HEK293 (cell line): ENCODE results near the gene MAST2.
A peak's percentile ranks its signal among the peaks of the same experiment; 100 is the strongest.

Source experiments
- CTCF ChIA-PET: fragments of 350-600 bp; formaldehyde crosslinking; extraction: SDS; loops from one replicate; lab custom pipeline; 2021; ENCODE audit warnings: antibody characterized with exemption; lab: Yijun Ruan, JAX
- POLR2A ChIA-PET: fragments of 300-600 bp; formaldehyde crosslinking; extraction: SDS; loops from one replicate; lab custom pipeline; 2020; ENCODE audit warnings: antibody characterized with exemption, inconsistent platforms; lab: Yijun Ruan, JAX
- H3K27ac ChIP-seq: fragments of 200-500 bp; sonication (Bioruptor generic); 2 replicates; pipeline ENCODE4 v1.5.1; 2014; ENCODE audit warnings: low read depth, low read length, control low read depth, inconsistent platforms; ENCODE audit errors: extremely low read depth
- H3K36me3 ChIP-seq, 2 experiments: fragments of 200-500 bp in 1 of 2; sonication (Bioruptor generic) in 1 of 2; 1 replicate in 1 of 2; 2 replicates in 1 of 2; pipeline ENCODE4 v1.5.1; 2014 to 2017; ENCODE audit warnings: inconsistent platforms in 2 of 2, low read length in 2 of 2; ENCODE audit not compliant: control insufficient read depth in 2 of 2, insufficient read depth in 1 of 2
- H3K4me1 ChIP-seq: fragments of 200-500 bp; sonication (Bioruptor generic); 2 replicates; pipeline ENCODE4 v1.5.1; 2014; ENCODE audit warnings: mild to moderate bottlenecking, low read length, inconsistent platforms; ENCODE audit not compliant: control insufficient read depth, insufficient read depth
- H3K4me3 ChIP-seq: 2 replicates; pipeline ENCODE4 v1.5.1; 2011; ENCODE audit warnings: low read depth, mild to moderate bottlenecking, control low read depth, low read length, moderate library complexity
- H3K9me3 ChIP-seq: fragments of 200-500 bp; sonication (Bioruptor generic); 2 replicates; pipeline ENCODE4 v1.5.1; 2014; ENCODE audit warnings: low read depth, low read length, inconsistent platforms; ENCODE audit not compliant: control insufficient read depth, insufficient read depth
- ATF2 ChIP-seq: fragments of 450-650 bp; formaldehyde crosslinking; IDR thresholded peaks from 2 replicates; pipeline ENCODE4 v1.5.1; 2016; ENCODE audit warnings: missing biosample characterization, missing genetic modification characterization, low read depth
- FEZF1 ChIP-seq: fragments of 450-650 bp; formaldehyde crosslinking; IDR thresholded peaks from 2 replicates; pipeline ENCODE4 v1.5.1; 2016; ENCODE audit warnings: missing biosample characterization, missing genetic modification characterization
- OSR2 ChIP-seq: fragments of 450-650 bp; formaldehyde crosslinking; IDR thresholded peaks from 2 replicates; pipeline ENCODE4 v1.5.1; 2016; ENCODE audit warnings: missing biosample characterization, missing genetic modification characterization
- TCF7L2 ChIP-seq: IDR thresholded peaks from 2 replicates; pipeline ENCODE4 v1.6.1; 2011; ENCODE audit warnings: low read depth, mild to moderate bottlenecking, inconsistent platforms, low read length, moderate library complexity, borderline replicate concordance
- ZBTB17 ChIP-seq: fragments of 450-650 bp; formaldehyde crosslinking; IDR thresholded peaks from 2 replicates; pipeline ENCODE4 v1.5.1; 2016; ENCODE audit warnings: missing biosample characterization, missing genetic modification characterization
- ZBTB21 ChIP-seq: fragments of 450-650 bp; formaldehyde crosslinking; IDR thresholded peaks from 2 replicates; pipeline ENCODE4 v1.5.1; 2017; ENCODE audit warnings: missing biosample characterization, missing genetic modification characterization
- ZBTB48 ChIP-seq: fragments of 450-650 bp; formaldehyde crosslinking; IDR thresholded peaks from 2 replicates; pipeline ENCODE4 v1.5.1; 2016; ENCODE audit warnings: missing biosample characterization, missing genetic modification characterization
- ZFP3 ChIP-seq: fragments of 450-650 bp; formaldehyde crosslinking; IDR thresholded peaks from 2 replicates; pipeline ENCODE4 v1.5.1; 2016; ENCODE audit warnings: low read depth, missing biosample characterization, missing genetic modification characterization
- ZNF16 ChIP-seq: fragments of 450-650 bp; formaldehyde crosslinking; IDR thresholded peaks from 2 replicates; pipeline ENCODE4 v1.5.1; 2016; ENCODE audit warnings: low read depth, missing biosample characterization, missing genetic modification characterization
- ZNF174 ChIP-seq: fragments of 450-650 bp; formaldehyde crosslinking; IDR thresholded peaks from 2 replicates; pipeline ENCODE4 v1.5.0; 2017; ENCODE audit warnings: missing biosample characterization, mild to moderate bottlenecking, missing genetic modification characterization
- ZNF2 ChIP-seq: fragments of 450-650 bp; formaldehyde crosslinking; IDR thresholded peaks from 2 replicates; pipeline ENCODE4 v1.5.1; 2016; ENCODE audit warnings: missing biosample characterization, missing genetic modification characterization
- ZNF248 ChIP-seq: fragments of 450-650 bp; formaldehyde crosslinking; IDR thresholded peaks from 2 replicates; pipeline ENCODE4 v1.5.1; 2017; ENCODE audit warnings: missing biosample characterization, missing genetic modification characterization
- ZNF350 ChIP-seq: fragments of 450-650 bp; formaldehyde crosslinking; IDR thresholded peaks from 2 replicates; pipeline ENCODE4 v1.5.0; 2017; ENCODE audit warnings: missing biosample characterization, mild to moderate bottlenecking, missing genetic modification characterization
- ZNF548 ChIP-seq: fragments of 450-650 bp; formaldehyde crosslinking; IDR thresholded peaks from 2 replicates; pipeline ENCODE4 v1.5.1; 2016; ENCODE audit warnings: missing biosample characterization, missing genetic modification characterization
- ZNF555 ChIP-seq: fragments of 450-650 bp; formaldehyde crosslinking; conservative IDR thresholded peaks from 2 replicates; pipeline ENCODE4 v1.5.1; 2017; ENCODE audit warnings: missing biosample characterization, mild to moderate bottlenecking, missing genetic modification characterization, inconsistent platforms
- ZNF580 ChIP-seq: fragments of 450-650 bp; formaldehyde crosslinking; IDR thresholded peaks from 2 replicates; pipeline ENCODE4 v1.5.1; 2016; ENCODE audit warnings: missing biosample characterization, missing genetic modification characterization
- ZNF585B ChIP-seq: fragments of 450-650 bp; formaldehyde crosslinking; IDR thresholded peaks from 2 replicates; pipeline ENCODE4 v1.5.1; 2016; ENCODE audit warnings: missing biosample characterization, missing genetic modification characterization
- ZNF629 ChIP-seq: fragments of 450-650 bp; formaldehyde crosslinking; IDR thresholded peaks from 2 replicates; pipeline ENCODE4 v1.5.1; 2017; ENCODE audit warnings: missing biosample characterization, missing genetic modification characterization
- ZNF664 ChIP-seq: fragments of 450-650 bp; formaldehyde crosslinking; IDR thresholded peaks from 2 replicates; pipeline ENCODE4 v1.5.1; 2016; ENCODE audit warnings: missing biosample characterization, missing genetic modification characterization
- ZNF837 ChIP-seq: fragments of 450-650 bp; formaldehyde crosslinking; IDR thresholded peaks from 2 replicates; pipeline ENCODE4 v1.5.1; 2016; ENCODE audit warnings: missing biosample characterization, missing genetic modification characterization
- ZSCAN18 ChIP-seq: fragments of 450-650 bp; formaldehyde crosslinking; IDR thresholded peaks from 2 replicates; pipeline ENCODE4 v1.5.1; 2016; ENCODE audit warnings: missing biosample characterization, missing genetic modification characterization
- ZSCAN30 ChIP-seq: fragments of 450-650 bp; IDR thresholded peaks from 2 replicates; pipeline ENCODE4 v1.5.1; 2018; ENCODE audit warnings: missing biosample characterization, mild to moderate bottlenecking, missing genetic modification characterization, moderate library complexity
- TF ChIP-seq, protein P1 (sequence below): fragments of 450-650 bp; formaldehyde crosslinking; IDR thresholded peaks from 2 replicates; pipeline ENCODE4 v1.5.0; 2017; ENCODE audit warnings: missing biosample characterization, missing genetic modification characterization, borderline replicate concordance
- TF ChIP-seq, protein P2 (sequence below): fragments of 450-650 bp; formaldehyde crosslinking; IDR thresholded peaks from 2 replicates; pipeline ENCODE4 v1.5.1; 2016; ENCODE audit warnings: missing biosample characterization, missing genetic modification characterization

Gene MAST2

GRCh38 chr1:45924736-45925135 lies 121.3 kb downstream of the MAST2 start:
- POLR2A ChIA-PET: no interaction called here
- Histone ChIP-seq H3K4me3 (no peak overlapping the region), H3K4me1 (peaks cover 4% of the 10 kb centered on the region; the same call in 1 of the 2 replicates)
- no peak for TF ChIP-seq ZNF248
- TF ChIP-seq ZNF548: peak; percentile 92
- TF ChIP-seq ATF2 (tag by site-specific recombination): peak; percentile 38; the same call in 1 of the 2 replicates
- TF ChIP-seq ZNF629: peak; percentile 57
- TF ChIP-seq, protein P1, sequence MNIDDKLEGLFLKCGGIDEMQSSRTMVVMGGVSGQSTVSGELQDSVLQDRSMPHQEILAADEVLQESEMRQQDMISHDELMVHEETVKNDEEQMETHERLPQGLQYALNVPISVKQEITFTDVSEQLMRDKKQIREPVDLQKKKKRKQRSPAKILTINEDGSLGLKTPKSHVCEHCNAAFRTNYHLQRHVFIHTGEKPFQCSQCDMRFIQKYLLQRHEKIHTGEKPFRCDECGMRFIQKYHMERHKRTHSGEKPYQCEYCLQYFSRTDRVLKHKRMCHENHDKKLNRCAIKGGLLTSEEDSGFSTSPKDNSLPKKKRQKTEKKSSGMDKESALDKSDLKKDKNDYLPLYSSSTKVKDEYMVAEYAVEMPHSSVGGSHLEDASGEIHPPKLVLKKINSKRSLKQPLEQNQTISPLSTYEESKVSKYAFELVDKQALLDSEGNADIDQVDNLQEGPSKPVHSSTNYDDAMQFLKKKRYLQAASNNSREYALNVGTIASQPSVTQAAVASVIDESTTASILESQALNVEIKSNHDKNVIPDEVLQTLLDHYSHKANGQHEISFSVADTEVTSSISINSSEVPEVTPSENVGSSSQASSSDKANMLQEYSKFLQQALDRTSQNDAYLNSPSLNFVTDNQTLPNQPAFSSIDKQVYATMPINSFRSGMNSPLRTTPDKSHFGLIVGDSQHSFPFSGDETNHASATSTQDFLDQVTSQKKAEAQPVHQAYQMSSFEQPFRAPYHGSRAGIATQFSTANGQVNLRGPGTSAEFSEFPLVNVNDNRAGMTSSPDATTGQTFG: no peak
- TF ChIP-seq ZBTB21 (tag by site-specific recombination): 0 out of 2 replicates have a peak, but pooled peaks have one; percentile 19
- TF ChIP-seq, all 188 proteins: peak for 4
- CTCF ChIA-PET: no interaction called here
- Histone ChIP-seq H3K27ac (no peak overlapping the region), H3K36me3 (no peaks in the 10 kb centered on the region), H3K9me3 (no peaks in the 10 kb centered on the region)

- CTCF ChIA-PET: interaction anchor here (0.6 kb wide), 1 partner anchor 277 kb away, joined by 3 read pairs; no protein-coding TSS in a partner anchor
- H3K4me1 ChIP-seq: peaks cover 4% of the 10 kb centered on the region; the same call in 1 of the 2 replicates
These were observed 122.4 kb downstream of the MAST2 start for GRCh38 chr1:45925728-45926287.

More at GRCh38 chr1:45925728-45926287, 122.4 kb downstream of the MAST2 start:
- no peak for TF ChIP-seq OSR2 (tag by site-specific recombination)
- TF ChIP-seq ZNF585B (tag by site-specific recombination): no peak
- no peak for TF ChIP-seq ZNF16 (tag by site-specific recombination)
- TF ChIP-seq ZSCAN18 (tag by site-specific recombination): no peak
- no peak for TF ChIP-seq ZNF664 (tag by site-specific recombination)
- TF ChIP-seq ZFP3 (tag by site-specific recombination): no peak
- no peak for TF ChIP-seq ZSCAN30 (tag by site-specific recombination)
- TF ChIP-seq ZNF555 (tag by site-specific recombination): no peak
- no peak for TF ChIP-seq ZNF837
- TF ChIP-seq ZNF2: no peak
- no peak for TF ChIP-seq ZBTB48 (tag by site-specific recombination)
- TF ChIP-seq ZNF174: no peak
- no peak for TF ChIP-seq TCF7L2
- TF ChIP-seq ZNF580 (tag by site-specific recombination): no peak
- no peak for TF ChIP-seq ZNF350 (tag by site-specific recombination)
- TF ChIP-seq, protein P2, sequence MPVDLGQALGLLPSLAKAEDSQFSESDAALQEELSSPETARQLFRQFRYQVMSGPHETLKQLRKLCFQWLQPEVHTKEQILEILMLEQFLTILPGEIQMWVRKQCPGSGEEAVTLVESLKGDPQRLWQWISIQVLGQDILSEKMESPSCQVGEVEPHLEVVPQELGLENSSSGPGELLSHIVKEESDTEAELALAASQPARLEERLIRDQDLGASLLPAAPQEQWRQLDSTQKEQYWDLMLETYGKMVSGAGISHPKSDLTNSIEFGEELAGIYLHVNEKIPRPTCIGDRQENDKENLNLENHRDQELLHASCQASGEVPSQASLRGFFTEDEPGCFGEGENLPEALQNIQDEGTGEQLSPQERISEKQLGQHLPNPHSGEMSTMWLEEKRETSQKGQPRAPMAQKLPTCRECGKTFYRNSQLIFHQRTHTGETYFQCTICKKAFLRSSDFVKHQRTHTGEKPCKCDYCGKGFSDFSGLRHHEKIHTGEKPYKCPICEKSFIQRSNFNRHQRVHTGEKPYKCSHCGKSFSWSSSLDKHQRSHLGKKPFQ (tag by site-specific recombination): no peak
- TF ChIP-seq ZBTB17: no peak
- no peak for TF ChIP-seq FEZF1 (tag by site-specific recombination)
- Histone ChIP-seq H3K27ac (no peak overlapping the region), H3K9me3 (no peaks in the 10 kb centered on the region), H3K36me3 (no peaks in the 10 kb centered on the region), H3K4me3 (no peak overlapping the region)
- POLR2A ChIA-PET: no interaction called here
